Measurements from ENCODE around the gene DOK6. TPM values are rescaled to one million over a fixed set of nuclear protein-coding genes. Genes with fewer than 3 reads are reported as not detected.

The DOK6 gene
- total RNA-seq, 2 donors from 2014 or later, result not detected

DNA sequence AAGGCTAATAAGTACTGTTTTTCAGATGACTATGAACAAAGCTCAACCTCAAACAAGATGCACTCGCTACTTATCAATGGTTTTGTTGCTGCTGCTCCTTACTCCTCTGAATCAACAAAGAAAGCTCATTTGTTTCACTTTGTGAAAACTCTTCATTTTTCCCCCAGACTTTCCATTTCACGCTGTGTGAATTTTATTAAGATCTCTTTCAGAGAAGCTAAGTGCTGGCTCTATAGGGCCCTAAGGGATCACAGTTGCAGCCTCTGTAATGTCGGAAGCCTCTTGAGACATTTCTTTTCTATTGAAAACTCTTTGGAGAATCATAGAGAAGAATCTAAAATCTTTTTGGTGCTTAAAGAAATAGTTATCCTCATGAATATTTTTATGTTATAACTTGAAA is 337.2 kb downstream of the DOK6 start:
- no peak overlapping the region for H3K27ac Mint-ChIP-seq
- ATAC-seq (no peak), DNase-seq (ENCODE audit: low spot score) (no peak)
- H3K4me1 Mint-ChIP-seq (ENCODE audit: low read depth in 2 of 2), result peaks cover 0 to 2% of the 10 kb centered on the region in 2 donors
- H3K4me3 Mint-ChIP-seq, result no peak overlapping the region
- peaks cover 3% of the 10 kb centered on the region for H3K9me3 Mint-ChIP-seq
- peaks cover 4% of the 10 kb centered on the region for H3K36me3 Mint-ChIP-seq
- peaks cover 0 to 2% of the 10 kb centered on the region in 2 donors for H3K27me3 Mint-ChIP-seq

DNA sequence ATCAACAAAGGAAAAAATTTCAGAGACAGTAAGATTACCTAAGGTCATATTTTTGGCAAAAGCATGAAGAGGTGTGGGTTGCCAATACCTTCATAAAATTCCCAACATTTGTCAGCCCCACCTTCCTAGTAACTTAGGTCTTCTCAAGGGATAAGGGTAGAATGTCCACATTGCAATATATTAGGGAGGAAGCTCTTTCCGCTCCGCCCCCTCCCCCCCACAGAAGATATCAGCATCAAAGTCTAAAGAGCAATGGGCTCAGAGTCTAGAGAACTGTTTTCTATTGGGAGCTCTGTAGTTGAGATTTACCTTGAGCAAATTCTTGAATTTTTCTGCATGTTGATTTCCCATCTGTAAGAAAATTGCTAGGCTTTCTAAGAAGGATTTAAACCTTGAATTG is 346.7 kb downstream of the DOK6 start:
- Mint-ChIP-seq H3K4me3 (no peak overlapping the region), H3K27ac (no peak overlapping the region), H3K9me3 (no peaks in the 10 kb centered on the region), H3K36me3 (peaks cover 10% of the 10 kb centered on the region), H3K27me3 (no peaks in the 10 kb centered on the region), H3K4me1 (ENCODE audit: low read depth in 2 of 2) (no peaks in the 10 kb centered on the region)
- DNase-seq (ENCODE audit: low spot score), result no peak
- ATAC-seq, result no peak

DNA sequence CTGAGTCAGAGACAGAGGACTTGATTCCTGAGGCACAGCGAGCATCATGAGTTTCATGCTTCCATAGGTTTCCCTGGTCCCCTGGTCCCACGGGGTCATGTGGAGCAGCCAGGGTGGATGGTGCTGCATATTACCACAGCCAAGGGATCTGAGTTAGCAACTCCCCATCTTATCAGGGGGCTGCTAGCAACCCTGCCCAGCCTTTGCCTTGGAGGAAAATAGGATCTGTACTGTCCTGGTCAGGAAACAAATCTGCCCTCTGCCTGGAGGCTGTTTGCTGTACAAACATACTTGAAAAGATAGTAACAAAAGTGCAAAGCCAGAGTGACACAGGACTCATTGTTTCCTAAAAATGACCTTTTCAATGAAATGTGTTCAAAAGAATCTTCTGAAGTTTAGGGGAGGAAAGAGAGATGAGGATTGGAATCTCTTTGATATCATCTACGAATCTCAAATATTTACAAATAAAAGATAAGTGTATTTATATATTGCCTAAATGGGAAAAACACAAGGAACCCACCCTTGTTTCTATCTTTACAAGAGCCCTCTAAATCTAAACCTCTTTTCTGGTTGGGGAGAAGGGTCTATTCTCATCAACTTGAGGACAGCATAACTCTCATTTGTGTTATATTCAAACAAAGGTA is 352.2 kb downstream of the DOK6 start:
- ATAC-seq (no peak), DNase-seq (ENCODE audit: low spot score) (no peak)
- Mint-ChIP-seq H3K36me3 (peaks cover 10% of the 10 kb centered on the region), H3K4me3 (no peak overlapping the region), H3K9me3 (no peaks in the 10 kb centered on the region), H3K4me1 (ENCODE audit: low read depth in 2 of 2) (peaks cover 6% of the 10 kb centered on the region in 2 donors), H3K27ac (no peak overlapping the region), H3K27me3 (no peaks in the 10 kb centered on the region)

DNA sequence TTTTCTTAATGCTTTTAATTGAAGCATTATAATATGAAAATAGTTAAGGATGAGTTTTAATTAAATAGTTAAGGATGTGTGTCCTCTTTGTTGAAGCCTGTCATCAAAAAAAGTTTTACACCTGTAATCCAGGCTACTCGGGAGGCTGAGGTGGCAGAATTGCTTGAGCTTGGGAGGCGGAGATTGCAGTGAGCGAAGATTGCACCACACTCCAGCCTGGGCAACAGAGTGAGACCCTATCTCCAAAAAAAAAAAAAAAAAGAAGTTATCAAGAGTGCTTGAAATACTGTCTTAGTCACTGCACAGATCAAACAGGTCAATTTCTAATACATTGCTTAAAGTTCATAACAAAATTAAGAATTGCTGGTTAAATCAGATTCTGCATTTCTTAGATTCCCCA is 353.4 kb downstream of the DOK6 start:
- DNase-seq (ENCODE audit: low spot score) (no peak), ATAC-seq (no peak)
- Mint-ChIP-seq H3K36me3 (peaks cover 10% of the 10 kb centered on the region), H3K27ac (no peak overlapping the region), H3K4me3 (no peak overlapping the region), H3K9me3 (no peaks in the 10 kb centered on the region), H3K4me1 (ENCODE audit: low read depth in 2 of 2) (peaks cover 6% of the 10 kb centered on the region in 2 donors), H3K27me3 (no peaks in the 10 kb centered on the region)

DNA sequence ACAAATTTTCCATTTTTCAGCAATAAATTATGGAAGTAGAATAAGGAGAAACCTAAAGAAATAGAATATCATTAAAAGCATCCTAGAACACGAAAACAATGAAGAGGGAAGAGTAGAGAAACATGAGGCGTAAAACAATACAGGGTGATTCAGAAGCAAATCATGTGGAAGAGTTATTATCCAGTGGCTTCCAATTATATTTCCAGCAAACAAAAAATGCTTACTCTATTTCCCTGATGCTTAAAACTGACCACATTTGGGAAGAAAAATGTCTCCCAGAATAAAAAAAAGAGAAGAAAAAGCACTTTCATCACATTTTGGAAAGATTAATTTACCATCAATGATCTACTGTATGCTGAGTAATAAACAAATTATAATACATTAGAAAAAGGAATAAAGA is 354.4 kb downstream of the DOK6 start:
- Mint-ChIP-seq H3K4me3 (no peak overlapping the region), H3K27ac (peak overlapping the region in 1 of 2 donors; percentile 22), H3K4me1 (ENCODE audit: low read depth in 2 of 2) (peaks cover 6% of the 10 kb centered on the region in 2 donors), H3K27me3 (no peaks in the 10 kb centered on the region), H3K36me3 (peaks cover 7% of the 10 kb centered on the region), H3K9me3 (no peaks in the 10 kb centered on the region)
- ATAC-seq (no peak), DNase-seq (ENCODE audit: low spot score) (no peak)

DNA sequence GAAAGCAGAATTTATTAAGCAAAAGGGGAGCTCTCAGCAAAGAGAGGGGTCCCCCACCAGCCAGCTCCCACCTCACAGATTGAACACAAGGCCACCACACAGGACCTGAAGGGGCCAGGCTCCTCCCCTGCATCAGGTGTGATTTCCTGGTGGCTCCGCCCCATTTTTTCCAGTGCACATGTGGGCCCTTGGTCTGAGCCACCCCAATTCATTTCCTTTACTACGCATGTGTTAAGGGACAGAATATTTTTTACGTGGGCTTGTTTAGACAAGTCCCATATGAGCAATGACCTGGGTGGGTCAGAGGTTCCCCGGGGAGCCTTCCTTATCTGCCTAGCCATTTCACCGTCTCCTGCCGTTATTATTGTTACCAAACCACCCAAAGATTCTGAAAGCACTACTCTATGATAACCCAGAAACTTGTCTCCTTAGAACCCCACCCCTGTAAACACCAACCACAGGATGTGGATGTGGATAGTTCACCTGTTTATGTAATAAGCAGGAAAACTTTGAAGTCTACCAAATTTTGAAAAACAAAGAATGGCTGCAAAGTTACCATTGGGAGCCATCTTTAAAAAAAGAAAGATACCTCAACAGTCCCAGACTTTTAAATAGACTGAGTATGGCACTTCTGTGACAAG is 355.3 kb downstream of the DOK6 start:
- DNase-seq (ENCODE audit: low spot score), result no peak
- no peak overlapping the region for H3K27ac Mint-ChIP-seq
- no peak for ATAC-seq

DNA sequence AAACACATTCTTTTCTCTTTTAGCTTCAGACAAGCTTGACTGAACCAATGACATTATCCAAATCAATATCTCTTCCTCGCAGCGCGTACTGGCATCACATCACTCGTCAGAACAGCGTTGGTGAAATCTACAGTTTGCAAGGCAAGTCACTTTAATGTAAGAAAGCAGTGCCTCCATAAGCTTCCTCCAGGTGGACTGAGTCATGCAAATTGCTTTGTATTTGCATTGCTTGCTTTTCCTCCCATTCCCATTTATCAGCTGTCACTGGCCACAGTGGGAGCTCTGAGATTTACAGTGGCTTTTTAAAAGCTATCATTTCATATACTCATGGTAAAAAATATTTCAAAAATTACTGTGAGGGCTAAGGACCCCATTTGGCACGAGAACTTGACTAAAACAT is 357.0 kb downstream of the DOK6 start:
- no peak for ATAC-seq
- Mint-ChIP-seq H3K9me3 (no peaks in the 10 kb centered on the region), H3K27ac (no peak overlapping the region), H3K4me1 (ENCODE audit: low read depth in 2 of 2) (peaks cover 6% of the 10 kb centered on the region in 2 donors), H3K4me3 (no peak overlapping the region), H3K27me3 (no peaks in the 10 kb centered on the region), H3K36me3 (peaks cover 5% of the 10 kb centered on the region)
- DNase-seq (ENCODE audit: low spot score), result no peak

More for the DNA sequence above, 355.3 kb downstream of the DOK6 start:
- Mint-ChIP-seq H3K9me3 (no peaks in the 10 kb centered on the region), H3K27me3 (no peaks in the 10 kb centered on the region), H3K4me3 (no peak overlapping the region), H3K4me1 (ENCODE audit: low read depth in 2 of 2) (peaks cover 6% of the 10 kb centered on the region in 2 donors), H3K36me3 (no peaks in the 10 kb centered on the region)

DNA sequence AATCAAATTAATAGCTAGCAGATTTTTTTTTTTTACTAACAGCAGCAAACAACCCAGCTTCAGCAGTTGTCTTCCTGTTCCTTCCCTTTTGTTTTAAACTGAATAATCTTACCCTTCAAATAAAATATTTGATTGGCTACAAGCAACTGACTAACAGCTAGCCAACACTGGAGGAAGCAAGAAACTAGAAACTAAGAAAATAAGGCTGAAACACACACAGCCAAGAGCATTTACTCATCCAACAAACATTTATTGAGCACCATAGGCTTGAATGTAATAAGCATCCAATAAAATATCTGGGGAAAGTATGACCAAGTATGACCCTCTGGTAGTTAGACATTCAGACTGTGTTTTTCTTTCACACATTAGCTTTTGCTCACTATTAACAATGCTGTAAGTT is 357.8 kb downstream of the DOK6 start:
- H3K4me1 Mint-ChIP-seq (ENCODE audit: low read depth in 2 of 2), result peaks cover 6% of the 10 kb centered on the region in 2 donors
- DNase-seq (ENCODE audit: low spot score) (no peak), ATAC-seq (no peak)
- H3K9me3 Mint-ChIP-seq, result no peaks in the 10 kb centered on the region
- no peak overlapping the region for H3K27ac Mint-ChIP-seq
- H3K27me3 Mint-ChIP-seq, result no peaks in the 10 kb centered on the region
- H3K36me3 Mint-ChIP-seq, result peaks cover 5% of the 10 kb centered on the region
- no peak overlapping the region for H3K4me3 Mint-ChIP-seq

DNA sequence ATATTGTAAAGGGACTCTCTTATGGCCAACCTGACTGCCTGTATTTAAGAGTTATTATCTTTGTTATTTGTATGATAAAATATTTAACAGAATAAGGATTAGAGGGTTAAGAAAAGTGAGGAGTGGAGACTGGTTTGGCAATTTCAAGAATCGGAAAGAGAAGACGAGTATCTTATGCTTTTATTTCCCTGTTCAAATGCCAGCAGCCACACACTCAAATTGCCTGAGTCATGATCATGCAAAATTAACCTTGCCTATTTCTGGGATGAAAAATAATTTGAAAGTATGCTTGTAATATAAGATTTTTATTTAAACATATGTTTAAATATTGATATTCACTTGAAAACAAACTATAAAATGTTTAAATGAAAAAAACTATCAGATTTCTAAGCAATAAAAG is 358.4 kb downstream of the DOK6 start:
- Mint-ChIP-seq H3K27me3 (no peaks in the 10 kb centered on the region), H3K4me3 (no peak overlapping the region), H3K27ac (no peak overlapping the region), H3K9me3 (no peaks in the 10 kb centered on the region), H3K36me3 (peaks cover 5% of the 10 kb centered on the region), H3K4me1 (ENCODE audit: low read depth in 2 of 2) (peaks cover 6 to 7% of the 10 kb centered on the region in 2 donors)
- ATAC-seq (no peak), DNase-seq (ENCODE audit: low spot score) (no peak)

DNA sequence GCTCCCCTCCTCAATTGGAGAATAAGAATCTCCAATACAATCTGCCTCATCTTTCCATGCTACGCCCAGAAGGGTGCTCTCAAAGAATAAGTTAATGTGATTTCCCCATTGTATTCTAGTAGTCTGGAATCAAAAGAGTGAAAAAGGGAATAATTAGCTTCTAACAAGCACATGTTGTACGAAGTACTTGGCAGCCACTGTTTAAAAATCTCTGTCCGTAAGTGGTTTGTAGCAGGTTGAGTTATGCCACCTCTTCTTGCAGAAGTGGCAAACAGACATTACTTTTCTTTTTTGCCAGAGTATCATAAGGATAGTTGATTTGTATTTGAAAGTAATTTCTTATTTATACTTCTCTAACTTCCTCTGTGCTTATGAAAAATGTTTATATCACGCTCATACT is 362.3 kb downstream of the DOK6 start:
- no peaks in the 10 kb centered on the region for H3K9me3 Mint-ChIP-seq
- H3K4me1 Mint-ChIP-seq (ENCODE audit: low read depth in 2 of 2), result peaks cover 0 to 3% of the 10 kb centered on the region in 2 donors
- no peak overlapping the region for H3K4me3 Mint-ChIP-seq
- ATAC-seq, result no peak
- H3K27me3 Mint-ChIP-seq, result no peaks in the 10 kb centered on the region
- H3K27ac Mint-ChIP-seq, result peak overlapping the region in 1 of 2 donors; percentile 58
- no peak for DNase-seq (ENCODE audit: low spot score)
- peaks cover 5% of the 10 kb centered on the region for H3K36me3 Mint-ChIP-seq

DNA sequence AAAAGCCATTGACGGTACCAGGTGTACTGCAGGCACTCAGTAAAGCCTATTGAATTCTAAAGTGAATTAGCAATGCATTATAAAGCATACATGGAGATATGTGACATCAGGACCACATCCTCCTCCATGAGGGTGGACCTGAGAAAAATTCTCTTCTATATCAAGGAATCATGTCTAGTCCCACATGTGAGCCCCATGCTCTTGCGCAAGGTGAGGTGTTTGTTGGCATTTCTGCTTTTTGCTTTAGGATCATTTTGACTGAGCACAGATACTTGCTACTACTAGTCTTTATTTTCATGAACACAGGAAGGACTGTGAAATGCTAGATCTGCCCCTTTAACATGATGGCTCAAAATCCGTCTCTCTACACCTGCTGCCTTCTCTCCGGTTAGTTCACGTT is 363.1 kb downstream of the DOK6 start:
- Mint-ChIP-seq H3K4me1 (ENCODE audit: low read depth in 2 of 2) (peaks cover 0 to 3% of the 10 kb centered on the region in 2 donors), H3K36me3 (peaks cover 5% of the 10 kb centered on the region), H3K4me3 (no peak overlapping the region), H3K27me3 (no peaks in the 10 kb centered on the region), H3K9me3 (no peaks in the 10 kb centered on the region), H3K27ac (no peak overlapping the region)
- ATAC-seq, result no peak
- no peak for DNase-seq (ENCODE audit: low spot score)

DNA sequence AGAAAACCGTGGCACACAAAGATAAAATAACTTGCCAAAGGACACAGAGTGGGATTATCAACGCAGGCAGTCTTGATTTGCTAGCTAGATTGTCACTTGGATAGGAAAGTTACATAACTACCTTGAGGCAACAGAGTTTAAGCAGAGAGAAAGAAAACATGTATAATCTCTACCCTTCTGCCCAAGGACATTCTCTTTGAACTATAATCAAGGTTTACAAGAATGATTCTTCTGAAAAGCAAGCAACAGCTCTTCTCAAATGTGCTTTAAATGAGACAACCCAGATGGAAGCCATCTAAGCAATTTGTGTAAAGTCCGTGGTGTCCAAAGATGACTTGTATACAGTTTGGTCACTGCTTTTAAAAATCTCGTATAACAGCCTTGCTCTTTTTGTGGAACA is 369.6 kb downstream of the DOK6 start:
- peaks cover 22% of the 10 kb centered on the region for H3K36me3 Mint-ChIP-seq
- H3K9me3 Mint-ChIP-seq, result no peaks in the 10 kb centered on the region
- ATAC-seq (no peak), DNase-seq (ENCODE audit: low spot score) (no peak)
- no peak overlapping the region for H3K27ac Mint-ChIP-seq
- H3K27me3 Mint-ChIP-seq, result no peaks in the 10 kb centered on the region
- peaks cover 19 to 21% of the 10 kb centered on the region in 2 donors for H3K4me1 Mint-ChIP-seq (ENCODE audit: low read depth in 2 of 2)
- H3K4me3 Mint-ChIP-seq, result no peak overlapping the region

DNA sequence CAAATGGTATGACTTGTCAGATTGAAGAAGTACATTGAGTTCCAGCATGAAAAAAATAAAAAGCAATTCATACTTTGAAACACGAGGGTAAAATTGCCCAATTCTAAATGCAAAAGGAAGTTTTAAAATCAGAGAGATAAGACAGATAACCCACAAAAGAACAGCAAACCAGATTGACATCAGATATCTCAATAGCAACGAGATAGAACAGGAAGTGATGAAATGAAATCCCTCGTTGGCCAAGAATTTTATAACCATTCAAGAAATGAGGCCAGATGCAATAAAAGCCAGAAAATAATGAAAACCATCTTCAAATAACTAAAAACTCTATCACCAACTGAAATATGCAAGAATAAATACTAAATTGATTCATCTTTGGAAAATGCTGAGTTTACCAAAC is 374.1 kb downstream of the DOK6 start:
- Mint-ChIP-seq H3K4me1 (ENCODE audit: low read depth in 2 of 2) (peaks cover 17 to 18% of the 10 kb centered on the region in 2 donors), H3K27ac (peak overlapping the region in 1 of 2 donors; percentile 14), H3K9me3 (no peaks in the 10 kb centered on the region), H3K27me3 (no peaks in the 10 kb centered on the region), H3K36me3 (peaks cover 22% of the 10 kb centered on the region), H3K4me3 (peak overlapping the region; percentile 35)
- DNase-seq (ENCODE audit: low spot score) (no peak), ATAC-seq (no peak)

DNA sequence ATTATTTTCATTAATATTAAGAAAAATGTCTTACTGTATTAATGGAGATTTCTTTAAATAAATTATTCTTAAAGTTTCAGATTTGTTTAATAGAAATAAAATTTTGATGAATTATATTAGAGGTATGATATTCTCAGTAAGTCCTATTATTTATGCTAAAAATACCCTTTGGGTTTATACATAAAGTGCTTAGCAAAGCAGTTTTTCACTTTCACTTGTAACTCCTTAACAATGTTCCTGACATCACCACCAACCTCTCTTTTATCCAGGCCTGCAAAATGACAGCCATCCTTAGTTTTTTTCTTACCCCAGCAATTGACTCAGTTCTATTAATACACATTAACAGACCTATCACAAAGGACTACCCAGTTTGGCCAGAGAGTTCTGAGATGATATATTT is 376.6 kb downstream of the DOK6 start:
- H3K4me3 Mint-ChIP-seq, result no peak overlapping the region
- H3K27me3 Mint-ChIP-seq, result no peaks in the 10 kb centered on the region
- H3K4me1 Mint-ChIP-seq (ENCODE audit: low read depth in 2 of 2), result peaks cover 10 to 12% of the 10 kb centered on the region in 2 donors
- peaks cover 22% of the 10 kb centered on the region for H3K36me3 Mint-ChIP-seq
- DNase-seq (ENCODE audit: low spot score) (no peak), ATAC-seq (no peak)
- no peak overlapping the region for H3K27ac Mint-ChIP-seq
- no peaks in the 10 kb centered on the region for H3K9me3 Mint-ChIP-seq

All from natural killer cell treated with Interleukin-12 subunit alpha and Interleukin-12 subunit beta and Interleukin-15 and Interleukin-18, amount 100 ng/mL, for 72 hours (primary cell).